Measurements from ENCODE around the gene RNF7.

The RNF7 gene

GRCh38 chr3:141767066-141767465 lies 29.0 kb downstream of the RNF7 start:
- TF ChIP-seq CTCF (IDR thresholded peaks at IDR 0.05; ENCODE audit: low read depth, low read length), result no peak

GRCh38 chr3:141769221-141769894 lies 31.3 kb downstream of the RNF7 start:
- no peak for TF ChIP-seq CTCF (IDR thresholded peaks at IDR 0.05; ENCODE audit: low read depth, low read length)
- H3K4me3 ChIP-seq (ENCODE audit: low read depth, low read length), result no peak overlapping the region

More at GRCh38 chr3:141767066-141767465, 29.0 kb downstream of the RNF7 start:
- no peak overlapping the region for H3K4me3 ChIP-seq (ENCODE audit: low read depth, low read length)

GRCh38 chr3:141773676-141774075 lies 35.6 kb downstream of the RNF7 start:
- no peak overlapping the region for H3K4me3 ChIP-seq (ENCODE audit: low read depth, low read length)
- TF ChIP-seq CTCF (IDR thresholded peaks at IDR 0.05; ENCODE audit: low read depth, low read length), result no peak

GRCh38 chr3:141776376-141776775 lies 38.3 kb downstream of the RNF7 start:
- no peak overlapping the region for H3K4me3 ChIP-seq (ENCODE audit: low read depth, low read length)
- TF ChIP-seq CTCF (IDR thresholded peaks at IDR 0.05; ENCODE audit: low read depth, low read length), result no peak

GRCh38 chr3:141776885-141777284 lies 38.8 kb downstream of the RNF7 start:
- TF ChIP-seq CTCF (IDR thresholded peaks at IDR 0.05; ENCODE audit: low read depth, low read length), result no peak
- no peak overlapping the region for H3K4me3 ChIP-seq (ENCODE audit: low read depth, low read length)

GRCh38 chr3:141777957-141778813 lies 40.1 kb downstream of the RNF7 start:
- H3K4me3 ChIP-seq (ENCODE audit: low read depth, low read length), result no peak overlapping the region
- no peak for TF ChIP-seq CTCF (IDR thresholded peaks at IDR 0.05; ENCODE audit: low read depth, low read length)

GRCh38 chr3:141779667-141780066 lies 41.6 kb downstream of the RNF7 start:
- H3K4me3 ChIP-seq (ENCODE audit: low read depth, low read length), result no peak overlapping the region
- TF ChIP-seq CTCF (IDR thresholded peaks at IDR 0.05; ENCODE audit: low read depth, low read length), result no peak

All from WI38 (cell line).